Fibroblast of skin of right quadriceps (primary cell): Measurements from ENCODE around the gene DGCR2.
A peak's percentile ranks its signal among the peaks of the same experiment; 100 is the strongest.

Experiments
- DNase-seq: peaks from one replicate; pipeline ENCODE4 v3.0.0-alpha.2; 2013

The DGCR2 gene

GRCh38 chr22:19125474-19126308 lies 3.5 kb upstream of the DGCR2 start:
- DNase-seq: no peak

- no peak for DNase-seq
Observed at GRCh38 chr22:19125011-19125410, 2.8 kb upstream of the DGCR2 start.

GRCh38 chr22:19124377-19124776 lies 2.2 kb upstream of the DGCR2 start:
- no peak for DNase-seq

- no peak for DNase-seq
Observed at GRCh38 chr22:19123936-19124335, 1.7 kb upstream of the DGCR2 start.

GRCh38 chr22:19122752-19123492 lies 710 bp upstream of the DGCR2 start:
- no peak for DNase-seq

GRCh38 chr22:19121631-19122142 lies 525 bp downstream of the DGCR2 start:
- DNase-seq: no peak

GRCh38 chr22:19120829-19121630 lies 1.2 kb downstream of the DGCR2 start:
- DNase-seq: no peak

GRCh38 chr22:19119949-19120348 lies 2.3 kb downstream of the DGCR2 start:
- no peak for DNase-seq

- no peak for DNase-seq
Observed at GRCh38 chr22:19118329-19118880, 3.8 kb downstream of the DGCR2 start.

- no peak for DNase-seq
Observed at GRCh38 chr22:19117111-19117512, 5.1 kb downstream of the DGCR2 start.

- DNase-seq: no peak
Observed at GRCh38 chr22:19115628-19116027, 6.6 kb downstream of the DGCR2 start.

- DNase-seq: no peak
Observed at GRCh38 chr22:19114984-19115552, 7.1 kb downstream of the DGCR2 start.

GRCh38 chr22:19113429-19113828 lies 8.8 kb downstream of the DGCR2 start:
- no peak for DNase-seq

GRCh38 chr22:19111584-19111983 lies 10.6 kb downstream of the DGCR2 start:
- no peak for DNase-seq

GRCh38 chr22:19111140-19111539 lies 11.1 kb downstream of the DGCR2 start:
- no peak for DNase-seq

- no peak for DNase-seq
Observed at GRCh38 chr22:19110646-19111045, 11.6 kb downstream of the DGCR2 start.

GRCh38 chr22:19110064-19110458 lies 12.2 kb downstream of the DGCR2 start:
- DNase-seq: no peak

GRCh38 chr22:19109198-19110063 lies 12.8 kb downstream of the DGCR2 start:
- DNase-seq: peak; percentile 43

- DNase-seq: no peak
Observed at GRCh38 chr22:19108807-19109197, 13.4 kb downstream of the DGCR2 start.

GRCh38 chr22:19107730-19108074 lies 14.5 kb downstream of the DGCR2 start:
- no peak for DNase-seq

GRCh38 chr22:19106886-19107729 lies 15.1 kb downstream of the DGCR2 start:
- DNase-seq: no peak
